Activated CD4-positive, CD25-positive, alpha-beta regulatory T cell treated with anti-CD3 and anti-CD28 coated beads, Interleukin-2, amount 50 U/mL, for 16 hours (primary cell): ENCODE data around the gene DIS3L.
A peak's percentile ranks its signal among the peaks of the same experiment; 100 is the strongest.
"Not testable (repeated sequence)": the region's sequence is repeated elsewhere in the genome, so short reads cannot be mapped to it uniquely, and the experiment has no call there.

Source experiments
- DNase-seq: peaks from one replicate; pipeline ENCODE4 v3.0.0-alpha.2; 2020; ENCODE audit warnings: low read depth, low spot score

The DIS3L gene

GRCh38 chr15:66293419-66294156 is at the start of gene DIS3L:
Gene DIS3L (plus strand): TSS chr15:66293568. CDS start chr15:66293597, 29 bp downstream.
- peak; percentile 25 for DNase-seq

GRCh38 chr15:66245832-66246231 is 47.5 kb upstream of the DIS3L start:
- not testable (repeated sequence) for DNase-seq

- DNase-seq = no peak
These were observed 46.4 kb upstream of the DIS3L start for GRCh38 chr15:66246937-66247336.

- DNase-seq = no peak
These were observed 43.7 kb upstream of the DIS3L start for GRCh38 chr15:66249605-66250174.

GRCh38 chr15:66251065-66251789 is 42.1 kb upstream of the DIS3L start:
- DNase-seq = no peak

GRCh38 chr15:66251790-66252684 is 41.3 kb upstream of the DIS3L start:
- DNase-seq = no peak

- DNase-seq = no peak
These were observed 40.5 kb upstream of the DIS3L start for GRCh38 chr15:66252685-66253417.

GRCh38 chr15:66253418-66254088 is 39.8 kb upstream of the DIS3L start, which contains the start of gene MEGF11:
Gene MEGF11 (minus strand): TSS chr15:66253750. CDS start chr15:66128403, 125,347 bp downstream.
- no peak for DNase-seq

- no peak for DNase-seq
These were observed 39.0 kb upstream of the DIS3L start for GRCh38 chr15:66254089-66254950.

GRCh38 chr15:66254951-66255676 is 38.3 kb upstream of the DIS3L start:
- DNase-seq = no peak

- no peak for DNase-seq
These were observed 36.7 kb upstream of the DIS3L start for GRCh38 chr15:66256692-66257091.

- no peak for DNase-seq
These were observed 32.3 kb upstream of the DIS3L start for GRCh38 chr15:66261056-66261455.

- not testable (repeated sequence) for DNase-seq
These were observed 30.5 kb upstream of the DIS3L start for GRCh38 chr15:66262837-66263236.

- DNase-seq = no peak
These were observed 28.4 kb upstream of the DIS3L start for GRCh38 chr15:66264859-66265513.

- no peak for DNase-seq
These were observed 23.9 kb upstream of the DIS3L start for GRCh38 chr15:66269326-66270090.

- DNase-seq = no peak
These were observed 22.4 kb upstream of the DIS3L start for GRCh38 chr15:66270932-66271331.

- DNase-seq = no peak
These were observed 18.0 kb upstream of the DIS3L start for GRCh38 chr15:66275352-66275751.
